Measurements from ENCODE around the gene CDK3. TPM values are rescaled to one million over a fixed set of nuclear protein-coding genes. Genes with fewer than 3 reads are reported as not detected.
"Not testable (repeated sequence)": the region's sequence is repeated elsewhere in the genome, so short reads cannot be mapped to it uniquely, and the experiment has no call there.

Gene CDK3
- polyA plus RNA-seq, 3 donors from 2014 or later = 1.0 to 1.1 TPM; not detected in 1

- Mint-ChIP-seq H3K4me3 (no peak within 1 kb of the TSS), H3K4me1 (peaks cover 12 to 13% of the 10 kb centered on the region in 2 donors), H3K9me3 (no peaks in the 10 kb centered on the region), H3K27me3 (ENCODE audit: low read depth in 3 of 3) (peaks cover 0 to 5% (median 0%) of the 10 kb centered on the region in 3 donors), H3K36me3 (no peaks in the 10 kb centered on the region), H3K27ac (no peak within 1 kb of the TSS)
- DNase-seq = no peak
Observed at GRCh38 chr17:76027159-76027839, 26.6 kb downstream of the CDK3 start, which contains the start of gene EVPL. Gene EVPL (minus strand): TSS chr17:76027306. CDS start chr17:76027198, 108 bp downstream.

DNA sequence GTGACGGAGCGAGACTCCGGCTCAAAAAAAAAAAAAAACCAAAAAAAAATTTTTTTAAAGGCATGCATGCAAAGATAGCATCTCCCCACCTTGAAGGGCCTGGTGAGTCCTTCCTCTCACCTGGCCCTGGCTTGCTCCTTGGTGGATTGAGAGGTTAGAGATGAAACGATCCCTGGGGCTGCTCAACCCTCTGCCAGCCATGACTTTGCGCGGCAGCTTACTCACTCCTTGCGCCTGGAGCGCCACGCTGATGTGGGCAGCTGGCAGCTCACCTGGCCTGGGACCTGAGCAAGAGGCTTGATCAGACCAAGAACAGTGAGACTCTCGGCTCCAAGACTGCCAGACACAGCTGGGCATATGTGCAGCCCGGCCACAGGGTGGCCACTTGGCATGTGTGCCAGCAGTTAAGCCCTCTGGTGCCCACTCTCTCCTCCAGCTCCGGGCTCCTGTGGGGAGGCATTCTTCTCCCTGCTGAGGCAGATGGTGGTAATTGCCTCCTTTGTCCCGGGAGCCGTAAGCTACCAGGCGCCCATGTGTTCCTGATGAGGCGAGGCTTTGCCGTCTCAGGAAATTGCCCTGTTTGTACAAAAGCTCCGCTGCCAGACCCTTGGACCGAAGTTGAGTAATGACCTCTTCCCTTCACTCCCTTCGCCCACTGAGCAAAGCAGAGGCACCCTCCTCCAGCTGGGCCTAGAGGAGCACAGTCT is 31.6 kb downstream of the CDK3 start:
- peaks cover 0 to 5% (median 0%) of the 10 kb centered on the region in 3 donors for H3K27me3 Mint-ChIP-seq (ENCODE audit: low read depth in 3 of 3)
- no peaks in the 10 kb centered on the region for H3K36me3 Mint-ChIP-seq
- DNase-seq = no peak
- no peak overlapping the region for H3K4me3 Mint-ChIP-seq
- H3K4me1 Mint-ChIP-seq = peaks cover 13 to 14% of the 10 kb centered on the region in 2 donors
- no peak overlapping the region for H3K27ac Mint-ChIP-seq
- H3K9me3 Mint-ChIP-seq = no peaks in the 10 kb centered on the region

DNA sequence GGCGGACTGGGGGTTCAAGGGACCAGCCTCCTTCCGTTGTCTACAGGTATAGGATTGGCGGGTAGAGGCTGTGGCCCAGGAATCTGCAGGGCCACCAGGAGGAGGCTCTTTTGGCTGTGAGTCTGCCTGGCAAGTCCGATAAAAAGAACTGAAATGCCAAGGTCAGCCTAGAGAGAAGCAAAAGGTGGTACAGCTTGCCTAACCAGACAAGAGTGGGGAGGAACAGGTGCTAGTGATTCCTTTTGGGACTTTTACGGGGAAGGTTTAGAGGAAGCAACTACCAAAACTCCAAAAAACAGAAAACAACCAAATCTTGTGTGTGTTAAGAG is 32.1 kb downstream of the CDK3 start:
- H3K4me3 Mint-ChIP-seq = no peak overlapping the region
- H3K9me3 Mint-ChIP-seq = no peaks in the 10 kb centered on the region
- H3K36me3 Mint-ChIP-seq = no peaks in the 10 kb centered on the region
- H3K27ac Mint-ChIP-seq = no peak overlapping the region
- no peak for DNase-seq
- H3K27me3 Mint-ChIP-seq (ENCODE audit: low read depth in 3 of 3) = peaks cover 0 to 5% (median 0%) of the 10 kb centered on the region in 3 donors
- peaks cover 13 to 14% of the 10 kb centered on the region in 2 donors for H3K4me1 Mint-ChIP-seq

DNA sequence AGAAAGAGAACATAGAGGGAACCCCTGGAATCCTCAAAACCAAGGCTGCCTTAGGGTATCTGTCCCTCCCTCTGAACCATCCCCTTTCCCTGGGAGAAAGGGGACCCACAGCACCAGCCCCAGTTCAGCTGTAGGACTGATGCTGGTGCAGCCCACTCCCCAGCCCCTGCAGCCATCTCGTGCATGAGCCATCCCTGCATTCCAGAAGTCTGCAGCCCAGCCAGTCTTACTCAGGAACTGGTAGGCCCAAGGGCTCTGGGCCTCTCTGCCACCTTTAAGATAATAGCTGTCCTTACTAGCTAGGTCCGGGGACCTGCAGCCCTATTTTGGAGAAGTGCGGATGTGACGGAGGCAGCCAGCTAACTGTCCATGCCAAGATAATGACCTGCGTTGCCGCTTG is 32.5 kb downstream of the CDK3 start:
- no peak for DNase-seq
- Mint-ChIP-seq H3K36me3 (peaks cover 0 to under 1% (median 0%) of the 10 kb centered on the region in 3 donors), H3K9me3 (no peaks in the 10 kb centered on the region), H3K27ac (no peak overlapping the region), H3K27me3 (ENCODE audit: low read depth in 3 of 3) (peaks cover 0 to 5% (median under 1%) of the 10 kb centered on the region in 3 donors), H3K4me3 (no peak overlapping the region), H3K4me1 (peaks cover 13 to 14% of the 10 kb centered on the region in 2 donors)

DNA sequence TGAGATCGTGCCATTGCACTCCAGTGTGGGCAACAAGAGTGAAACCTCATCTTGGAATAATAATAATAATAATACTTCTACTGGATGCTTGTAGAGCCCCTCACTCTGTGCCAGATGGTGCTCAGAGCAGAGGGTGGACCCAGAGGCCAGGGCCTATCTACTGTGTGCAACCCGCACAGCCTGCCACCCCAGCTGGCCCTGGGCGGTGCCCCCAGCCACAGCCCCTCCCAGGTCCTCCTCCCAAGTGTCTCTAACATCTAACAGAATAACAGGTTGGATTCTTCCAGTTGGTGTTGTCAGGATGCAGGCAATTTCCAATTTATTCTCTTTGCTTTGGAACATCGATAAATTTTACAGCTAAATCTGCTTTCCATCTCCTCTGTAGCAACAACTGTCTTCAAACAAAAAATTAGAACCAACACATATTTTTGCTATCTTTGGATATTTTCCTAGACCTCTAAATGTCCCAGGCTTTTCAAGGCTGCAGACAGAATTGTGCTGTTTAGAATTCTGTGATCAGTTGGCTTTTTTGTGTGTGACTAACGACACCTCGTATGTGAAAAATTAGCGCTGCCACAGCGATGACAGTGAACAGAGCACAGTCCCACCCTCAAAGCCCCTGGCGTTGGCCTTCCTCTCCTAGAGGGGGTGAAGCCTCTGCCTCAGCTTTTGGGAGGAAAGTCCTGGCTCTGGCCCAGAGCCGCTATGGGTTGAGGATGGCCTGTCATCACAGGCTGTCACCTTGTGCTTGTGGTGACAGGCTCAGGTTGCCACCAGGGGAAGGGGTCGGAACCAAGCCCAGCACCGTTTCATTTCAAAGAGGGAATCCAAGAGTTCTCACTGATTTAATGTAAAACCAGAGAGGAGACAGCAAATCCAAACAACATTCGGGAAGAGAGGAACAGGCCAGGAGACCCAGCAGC is 34.0 kb downstream of the CDK3 start:
- Mint-ChIP-seq H3K27ac (no peak overlapping the region), H3K4me3 (no peak overlapping the region), H3K27me3 (ENCODE audit: low read depth in 3 of 3) (peaks cover 0 to 2% (median 2%) of the 10 kb centered on the region in 3 donors), H3K4me1 (peaks cover 5 to 6% of the 10 kb centered on the region in 2 donors), H3K9me3 (no peaks in the 10 kb centered on the region), H3K36me3 (peaks cover 0 to 16% (median 15%) of the 10 kb centered on the region in 3 donors)
- DNase-seq = no peak

DNA sequence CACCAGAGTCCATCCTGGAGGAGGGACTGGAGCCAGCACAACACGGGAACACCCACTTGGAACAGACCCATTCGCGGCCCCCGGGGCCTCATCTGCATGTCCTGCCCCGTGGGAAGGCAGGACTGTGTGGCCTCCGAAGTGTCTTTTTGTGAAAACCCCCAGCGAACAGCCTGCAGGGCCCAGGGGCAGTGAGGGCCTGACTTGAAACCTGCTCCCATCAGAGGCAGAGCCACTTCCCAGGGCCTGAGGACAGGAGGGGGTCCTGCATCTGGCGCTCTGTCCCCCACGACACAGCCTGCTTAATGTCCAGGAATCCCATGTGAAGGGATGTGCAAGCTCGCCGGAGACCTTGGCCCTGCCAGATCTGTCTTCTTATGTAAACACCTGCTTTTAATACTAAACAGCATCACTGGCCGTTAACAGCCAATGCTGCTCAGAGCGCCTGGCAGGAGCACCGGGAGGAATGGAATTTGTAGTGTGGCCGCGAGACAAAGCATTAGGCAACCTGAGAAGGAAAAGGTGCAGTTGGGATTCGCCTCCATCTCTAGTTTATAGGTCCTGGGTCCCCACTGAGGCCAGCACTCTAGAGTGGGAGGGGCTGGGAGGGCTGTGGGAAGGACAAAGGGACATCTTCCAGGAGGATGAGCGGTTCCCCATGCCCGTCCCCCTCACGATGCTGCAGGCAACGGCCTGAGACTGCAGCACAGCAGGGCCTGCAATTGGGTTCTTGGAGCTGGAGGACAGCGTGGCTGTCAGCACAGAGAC is 36.0 kb downstream of the CDK3 start:
- Mint-ChIP-seq H3K27me3 (ENCODE audit: low read depth in 3 of 3) (peaks cover 0 to 2% (median 0%) of the 10 kb centered on the region in 3 donors), H3K27ac (peak overlapping the region in 2 of 6 donors; percentile 16 to 26), H3K36me3 (peaks cover 5 to 27% (median 23%) of the 10 kb centered on the region in 3 donors), H3K9me3 (no peaks in the 10 kb centered on the region), H3K4me1 (peaks cover 0 to 1% of the 10 kb centered on the region in 2 donors), H3K4me3 (no peak overlapping the region)
- DNase-seq = no peak

- peaks cover 0 to 1% of the 10 kb centered on the region in 2 donors for H3K4me1 Mint-ChIP-seq
- no peaks in the 10 kb centered on the region for H3K9me3 Mint-ChIP-seq
- H3K4me3 Mint-ChIP-seq = no peak overlapping the region
- H3K36me3 Mint-ChIP-seq = peaks cover 5 to 27% (median 23%) of the 10 kb centered on the region in 3 donors
- peaks cover 0 to 2% (median 0%) of the 10 kb centered on the region in 3 donors for H3K27me3 Mint-ChIP-seq (ENCODE audit: low read depth in 3 of 3)
- no peak for DNase-seq
- peak overlapping the region in 2 of 6 donors; percentile 12 to 58 for H3K27ac Mint-ChIP-seq
Observed at GRCh38 chr17:76038050-76038449, 37.4 kb downstream of the CDK3 start.

GRCh38 chr17:76039121-76039520 is 38.5 kb downstream of the CDK3 start:
- Mint-ChIP-seq H3K4me1 (peaks cover 0 to 1% of the 10 kb centered on the region in 2 donors), H3K36me3 (peaks cover 13 to 37% (median 30%) of the 10 kb centered on the region in 3 donors), H3K9me3 (no peaks in the 10 kb centered on the region), H3K27ac (no peak overlapping the region), H3K27me3 (ENCODE audit: low read depth in 3 of 3) (peaks cover 0 to 3% (median 2%) of the 10 kb centered on the region in 3 donors), H3K4me3 (no peak overlapping the region)
- no peak for DNase-seq

DNA sequence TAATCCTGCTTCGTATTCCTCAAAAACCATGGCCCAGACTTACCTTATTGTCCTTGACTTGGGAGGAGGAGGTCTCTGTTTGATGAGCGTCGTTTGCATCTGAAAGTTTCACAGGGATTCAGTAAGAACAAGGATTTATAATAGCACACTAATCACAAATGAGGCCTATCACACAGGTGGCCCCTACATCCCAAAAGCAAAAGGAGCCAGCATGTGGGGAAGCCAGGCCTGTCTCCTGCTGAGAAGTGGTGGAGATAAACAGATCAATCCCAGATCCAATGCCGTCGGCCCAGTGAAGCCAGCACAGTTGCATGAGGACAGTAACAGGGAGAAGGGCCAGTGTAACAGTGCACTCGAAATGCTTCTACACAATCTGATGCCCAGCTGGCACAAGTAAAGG is 39.7 kb downstream of the CDK3 start:
- Mint-ChIP-seq H3K4me3 (no peak overlapping the region), H3K27ac (peak overlapping the region in 2 of 6 donors; percentile 31 to 69), H3K27me3 (ENCODE audit: low read depth in 3 of 3) (peaks cover 0 to 3% (median 2%) of the 10 kb centered on the region in 3 donors), H3K36me3 (peaks cover 20 to 49% (median 39%) of the 10 kb centered on the region in 3 donors), H3K4me1 (no peaks in the 10 kb centered on the region), H3K9me3 (no peaks in the 10 kb centered on the region)
- DNase-seq = no peak

DNA sequence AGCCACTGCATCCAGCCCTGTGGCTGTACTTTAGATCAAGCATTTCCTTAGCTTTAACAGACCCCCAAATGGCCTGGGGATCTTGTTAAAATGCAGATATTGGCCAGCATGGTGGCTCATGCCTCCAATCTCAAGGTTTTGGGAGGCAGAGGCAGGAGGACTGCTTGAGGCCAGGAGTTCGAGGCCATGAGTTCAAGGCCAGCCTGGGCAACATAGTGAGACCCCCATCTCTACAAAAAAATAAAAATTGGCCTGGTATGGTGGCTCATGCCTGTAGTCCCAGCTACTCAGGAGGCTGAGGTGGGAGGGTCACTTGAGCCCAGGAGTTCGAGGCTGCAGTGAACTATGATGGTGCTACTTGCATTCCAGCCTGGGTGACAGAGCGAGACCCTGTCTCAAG is 42.2 kb downstream of the CDK3 start:
- DNase-seq; H3K9me3 Mint-ChIP-seq; H3K4me3 Mint-ChIP-seq; H3K27me3 Mint-ChIP-seq (ENCODE audit: low read depth in 3 of 3); H3K4me1 Mint-ChIP-seq; H3K27ac Mint-ChIP-seq: not testable (repeated sequence)
- peaks cover 28 to 56% (median 48%) of the 10 kb centered on the region in 3 donors for H3K36me3 Mint-ChIP-seq

DNA sequence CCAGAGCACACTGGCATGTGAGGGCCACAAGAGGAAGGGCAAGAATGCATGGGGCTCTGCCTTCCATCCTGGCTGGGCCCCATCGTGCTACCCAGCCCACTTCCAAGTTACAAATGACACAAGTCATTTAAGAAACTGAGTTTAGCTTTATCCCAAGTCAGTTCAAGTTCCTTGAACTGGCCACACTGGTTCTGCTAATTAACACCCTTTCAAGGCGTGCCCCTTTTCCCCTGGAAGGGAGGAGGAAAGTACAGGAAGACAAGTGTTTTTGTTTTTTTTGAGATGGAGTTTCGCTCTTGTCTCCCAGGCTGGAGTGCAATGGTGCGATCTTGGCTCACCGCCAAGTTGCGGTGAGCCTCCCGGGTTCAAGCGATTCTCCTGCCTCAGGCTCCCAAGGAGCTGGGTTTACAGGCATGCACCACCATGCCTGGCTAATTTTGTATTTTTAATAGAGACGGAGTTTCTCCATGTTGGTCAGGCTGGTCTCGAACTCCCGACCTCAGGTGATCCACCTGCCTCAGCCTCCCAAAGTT is 43.9 kb downstream of the CDK3 start:
- H3K27me3 Mint-ChIP-seq (ENCODE audit: low read depth in 3 of 3); H3K9me3 Mint-ChIP-seq; H3K27ac Mint-ChIP-seq; DNase-seq; H3K4me3 Mint-ChIP-seq; H3K4me1 Mint-ChIP-seq: not testable (repeated sequence)
- H3K36me3 Mint-ChIP-seq = peaks cover 33 to 56% (median 42%) of the 10 kb centered on the region in 3 donors

- peaks cover 0 to 6% (median 5%) of the 10 kb centered on the region in 3 donors for H3K27me3 Mint-ChIP-seq (ENCODE audit: low read depth in 3 of 3)
- DNase-seq = no peak
- no peaks in the 10 kb centered on the region for H3K4me1 Mint-ChIP-seq
- no peak overlapping the region for H3K4me3 Mint-ChIP-seq
- peaks cover 33 to 55% (median 43%) of the 10 kb centered on the region in 3 donors for H3K36me3 Mint-ChIP-seq
- H3K9me3 Mint-ChIP-seq = no peaks in the 10 kb centered on the region
- H3K27ac Mint-ChIP-seq = no peak overlapping the region
Observed at GRCh38 chr17:76046064-76046463, 45.4 kb downstream of the CDK3 start.
